Caco-2 (cell line): ENCODE results near the gene KLHDC7B. TPM values are rescaled to one million over a fixed set of nuclear protein-coding genes. Genes with fewer than 3 reads are reported as not detected.

Experiments
- BruUV-seq: library from RNA; stranded (reverse); fragments of 400-500 nt; replicated peaks from 2 replicates; lab custom pipeline; 2021; lab: Mats Ljungman, UMichigan
- CTCF ChIA-PET: fragments of 300-600 bp; sonication (Branson Sonifier 250); formaldehyde crosslinking; loops from one replicate; lab custom pipeline; 2022; ENCODE audit warnings: antibody characterized with exemption; lab: Charles Lee
- POLR2A ChIA-PET: fragments of 300-600 bp; sonication (Branson Sonifier 250); formaldehyde crosslinking; loops from one replicate; lab custom pipeline; 2022; ENCODE audit warnings: antibody characterized with exemption; lab: Charles Lee
- DNase-seq, 2 experiments: peaks; one replicate each; pipeline versions ENCODE4 v3.0.0 to v3.0.0-alpha.2; 2020 to 2022
- H3K27me3 ChIP-seq: replicated peaks from 2 replicates; pipeline ENCODE4 v1.6.0; 2011; ENCODE audit warnings: low read length; ENCODE audit not compliant: control insufficient read depth, insufficient read depth
- H3K36me3 ChIP-seq: 2 replicates; pipeline ENCODE4 v1.5.1; 2011; ENCODE audit warnings: low read length; ENCODE audit not compliant: control insufficient read depth, insufficient read depth
- H3K4me1 ChIP-seq: fragments of 250-450 bp; sonication (Bioruptor Pico); 2 replicates; pipeline ENCODE4 v1.5.1; 2020; ENCODE audit warnings: mild to moderate bottlenecking
- H3K4me3 ChIP-seq: 2 replicates; pipeline ENCODE4 v1.5.1; 2011; ENCODE audit warnings: low read depth, mild to moderate bottlenecking, control low read depth, low read length
- H3K9me3 ChIP-seq: fragments of 250-450 bp; sonication (Bioruptor Pico); 2 replicates; pipeline ENCODE4 v1.5.1; 2020; ENCODE audit warnings: mild to moderate bottlenecking, moderate library complexity
- H3K27ac Mint-ChIP-seq: one replicate; pipeline ENCODE4 v1.8.0; 2022; ENCODE audit warnings: mixed read lengths; ENCODE audit not compliant: unreplicated experiment
- H3K27me3 Mint-ChIP-seq: one replicate; pipeline ENCODE4 v1.8.0; 2022; ENCODE audit warnings: mixed read lengths; ENCODE audit not compliant: insufficient read depth, unreplicated experiment
- H3K36me3 Mint-ChIP-seq: one replicate; pipeline ENCODE4 v1.8.0; 2022; ENCODE audit warnings: mild to moderate bottlenecking, mixed read lengths; ENCODE audit not compliant: insufficient read depth, unreplicated experiment
- H3K4me1 Mint-ChIP-seq: one replicate; pipeline ENCODE4 v1.8.0; 2022; ENCODE audit warnings: low read depth, mixed read lengths; ENCODE audit not compliant: unreplicated experiment
- H3K4me3 Mint-ChIP-seq: one replicate; pipeline ENCODE4 v1.8.0; 2022; ENCODE audit warnings: mild to moderate bottlenecking, moderate library complexity, mixed read lengths; ENCODE audit not compliant: unreplicated experiment
- H3K9me3 Mint-ChIP-seq: one replicate; pipeline ENCODE4 v1.8.0; 2022; ENCODE audit warnings: mixed read lengths; ENCODE audit not compliant: unreplicated experiment
- CTCF ChIP-seq, 2 experiments: fragments of 200-600 bp in 1 of 2; IDR thresholded peaks; 1 replicate in 1 of 2; 2 replicates in 1 of 2; pipeline versions ENCODE4 v1.5.1 to v1.8.0; 2011 to 2022; ENCODE audit warnings: antibody characterized with exemption in 1 of 2, control low read depth in 1 of 2, inconsistent platforms in 1 of 2, low read depth in 1 of 2, low read length in 1 of 2, mild to moderate bottlenecking in 1 of 2, moderate library complexity in 1 of 2; ENCODE audit not compliant: insufficient read depth in 1 of 2, severe bottlenecking in 1 of 2, unreplicated experiment in 1 of 2
- intact Hi-C: fragments of 100-400 bp; cut with micrococcal nuclease; formaldehyde crosslinking; loops from one replicate; pipeline ENCODE4 v1.10.0; 2022; ENCODE audit not compliant: unreplicated experiment
- total RNA-seq: library from RNA; stranded (reverse); gene quantifications from 2 replicates; pipeline ENCODE4 v1.2.3, GENCODE V29; 2022

Gene KLHDC7B
- total RNA-seq, 1 experiment from 2014 or later = 2.0 TPM

GRCh38 chr22:50504369-50505211 is 41.1 kb upstream of the KLHDC7B start:
- intact Hi-C loops = loop anchor here (10.0 kb wide), 1 partner anchor 110 kb away; no protein-coding TSS in a partner anchor
- no peak for DNase-seq
- H3K9me3 Mint-ChIP-seq = no peaks in the 10 kb centered on the region
- Histone ChIP-seq H3K27me3 (no peaks in the 10 kb centered on the region), H3K36me3 (no peaks in the 10 kb centered on the region; the same call in 1 of the 2 replicates), H3K4me3 (no peak overlapping the region), H3K4me1 (peaks cover 5% of the 10 kb centered on the region; the same call in 1 of the 2 replicates), H3K9me3 (no peaks in the 10 kb centered on the region)
- ChIA-PET CTCF (no interaction called here), POLR2A (no interaction called here)
- peaks cover 8% of the 10 kb centered on the region for H3K4me1 Mint-ChIP-seq
- no TSS peak for BruUV-seq
- H3K27ac Mint-ChIP-seq = no peak overlapping the region
- peaks cover 17% of the 10 kb centered on the region for H3K36me3 Mint-ChIP-seq
- no peaks in the 10 kb centered on the region for H3K27me3 Mint-ChIP-seq
- no peak overlapping the region for H3K4me3 Mint-ChIP-seq
- no peak for TF ChIP-seq CTCF (IDR thresholded peaks at IDR 0.05; ENCODE audit: insufficient read depth in 1 of 2, low read depth in 1 of 2, low read length in 1 of 2, severe bottlenecking in 1 of 2, unreplicated experiment in 1 of 2)

- DNase-seq = no peak
- H3K36me3 ChIP-seq = no peaks in the 10 kb centered on the region; the same call in 1 of the 2 replicates
- H3K4me1 ChIP-seq = peaks cover 5% of the 10 kb centered on the region; the same call in 1 of the 2 replicates
- no peaks in the 10 kb centered on the region for H3K9me3 ChIP-seq
- intact Hi-C loops = loop anchor here (10.0 kb wide), 1 partner anchor 111 kb away; no protein-coding TSS in a partner anchor
- Mint-ChIP-seq H3K9me3 (no peaks in the 10 kb centered on the region), H3K4me1 (peaks cover 11% of the 10 kb centered on the region), H3K27me3 (no peaks in the 10 kb centered on the region), H3K27ac (no peak overlapping the region), H3K36me3 (peaks cover 17% of the 10 kb centered on the region), H3K4me3 (peak overlapping the region; percentile 93)
- no peaks in the 10 kb centered on the region for H3K27me3 ChIP-seq
- BruUV-seq = no TSS peak
- ChIA-PET POLR2A (no interaction called here), CTCF (no interaction called here)
- TF ChIP-seq CTCF (IDR thresholded peaks at IDR 0.05; ENCODE audit: insufficient read depth in 1 of 2, low read depth in 1 of 2, low read length in 1 of 2, severe bottlenecking in 1 of 2, unreplicated experiment in 1 of 2) = no peak
- no peak overlapping the region for H3K4me3 ChIP-seq
These were observed 40.4 kb upstream of the KLHDC7B start for GRCh38 chr22:50505276-50505775.

GRCh38 chr22:50505776-50506610 is 39.7 kb upstream of the KLHDC7B start:
- Histone ChIP-seq H3K36me3 (no peaks in the 10 kb centered on the region; the same call in 1 of the 2 replicates), H3K9me3 (no peaks in the 10 kb centered on the region), H3K27me3 (no peaks in the 10 kb centered on the region), H3K4me3 (peak overlapping the region; percentile 91), H3K4me1 (peaks cover 5% of the 10 kb centered on the region; the same call in 1 of the 2 replicates)
- Mint-ChIP-seq H3K27ac (no peak overlapping the region), H3K36me3 (peaks cover 17% of the 10 kb centered on the region), H3K9me3 (no peaks in the 10 kb centered on the region), H3K27me3 (no peaks in the 10 kb centered on the region), H3K4me1 (peaks cover 11% of the 10 kb centered on the region), H3K4me3 (peak overlapping the region; percentile 93)
- POLR2A ChIA-PET = no interaction called here
- TF ChIP-seq CTCF (IDR thresholded peaks at IDR 0.05; ENCODE audit: insufficient read depth in 1 of 2, low read depth in 1 of 2, low read length in 1 of 2, severe bottlenecking in 1 of 2, unreplicated experiment in 1 of 2) = no peak
- intact Hi-C loops = loop anchor here (10.0 kb wide), 1 partner anchor 111 kb away; no protein-coding TSS in a partner anchor
- BruUV-seq = no TSS peak
- peak in 1 of 2 experiments; percentile 43 for DNase-seq
- CTCF ChIA-PET = no interaction called here
